ENCODE measurements around the gene UGP2. TPM values are rescaled to one million over a fixed set of nuclear protein-coding genes. Genes with fewer than 3 reads are reported as not detected.
A peak's percentile ranks its signal among the peaks of the same experiment; 100 is the strongest.

The UGP2 gene
- total and polyA plus RNA-seq, 10 of the 15 experiments (the other 5 are each of a cell fraction or from before 2014, with no cell fraction given) = 40.8 to 98.3 (median 76.1) TPM

DNA sequence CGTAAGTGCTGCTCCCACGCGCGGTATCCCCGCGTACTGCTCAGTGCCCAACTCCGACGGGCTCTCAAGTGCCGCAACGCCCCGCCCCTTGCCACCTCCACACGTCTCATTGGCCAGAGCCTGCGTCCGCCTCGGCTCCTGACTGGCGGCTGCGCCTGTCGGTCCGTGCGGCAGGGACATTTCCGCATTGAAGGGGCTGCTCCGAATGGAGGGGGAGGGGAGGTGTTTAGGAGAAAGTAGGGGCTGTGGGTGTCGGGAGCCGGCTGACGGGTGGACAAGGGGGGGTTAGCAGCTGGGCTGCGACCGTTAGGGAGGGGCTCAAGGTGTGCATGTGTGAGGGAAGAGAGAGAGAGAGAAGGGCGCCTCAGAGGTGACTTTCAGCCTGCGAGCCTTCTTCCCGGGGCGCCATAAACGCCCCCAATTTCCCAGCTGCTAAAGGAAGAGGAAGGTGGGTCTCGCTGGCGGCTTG is 877 bp upstream of the UGP2 start (continued):
- TF ChIP-seq ZZZ3 (IDR thresholded peaks at IDR 0.05; ENCODE audit: control insufficient read depth, insufficient read length, low read depth) (no peak), TCF12 (IDR thresholded peaks at IDR 0.05; ENCODE audit: low read depth, low read length) (peak; percentile 59; the same call in 1 of the 2 replicates), ZBED1 (IDR thresholded peaks at IDR 0.05; ENCODE audit: borderline replicate concordance) (peak; percentile 28; the same call in 1 of the 2 replicates), CBX5 (IDR thresholded peaks at IDR 0.05; ENCODE audit: low read depth) (peak; percentile 42; the same call in 1 of the 2 replicates), TARDBP (IDR thresholded peaks at IDR 0.05; ENCODE audit: borderline replicate concordance) (no peak), BMI1 (IDR thresholded peaks at IDR 0.05; ENCODE audit: borderline replicate concordance) (no peak), NFXL1 (IDR thresholded peaks at IDR 0.05; ENCODE audit: borderline replicate concordance) (no peak), KLF5 (IDR thresholded peaks at IDR 0.05; ENCODE audit: partially characterized antibody) (peak; percentile 29), CBX3 (IDR thresholded peaks at IDR 0.05; ENCODE audit: borderline replicate concordance, low read depth) (no peak), POU2F2 (IDR thresholded peaks at IDR 0.05; ENCODE audit: borderline replicate concordance, low read depth, low read length) (peak; percentile 88), MEF2B (IDR thresholded peaks at IDR 0.05; ENCODE audit: partially characterized antibody, poor library complexity, severe bottlenecking) (no peak), SMC3 (IDR thresholded peaks at IDR 0.05; ENCODE audit: borderline replicate concordance, low read length) (no peak), EGR1 (IDR thresholded peaks at IDR 0.05; ENCODE audit: borderline replicate concordance in 1 of 2, low read depth in 2 of 2, low read length in 2 of 2) (peak in 1 of 2 experiments; percentile 79; a peak in 1 of 3 replicates), ATF7 (IDR thresholded peaks at IDR 0.05; ENCODE audit: low read depth) (no peak; the same call in 1 of the 2 replicates), CBFB (IDR thresholded peaks at IDR 0.05; ENCODE audit: low read depth) (peak; percentile 88), CREB1 (IDR thresholded peaks at IDR 0.05; ENCODE audit: low read depth) (peak; percentile 75), KDM1A (IDR thresholded peaks at IDR 0.05; ENCODE audit: borderline replicate concordance) (no peak)
- TF ChIP-seq, protein P1, sequence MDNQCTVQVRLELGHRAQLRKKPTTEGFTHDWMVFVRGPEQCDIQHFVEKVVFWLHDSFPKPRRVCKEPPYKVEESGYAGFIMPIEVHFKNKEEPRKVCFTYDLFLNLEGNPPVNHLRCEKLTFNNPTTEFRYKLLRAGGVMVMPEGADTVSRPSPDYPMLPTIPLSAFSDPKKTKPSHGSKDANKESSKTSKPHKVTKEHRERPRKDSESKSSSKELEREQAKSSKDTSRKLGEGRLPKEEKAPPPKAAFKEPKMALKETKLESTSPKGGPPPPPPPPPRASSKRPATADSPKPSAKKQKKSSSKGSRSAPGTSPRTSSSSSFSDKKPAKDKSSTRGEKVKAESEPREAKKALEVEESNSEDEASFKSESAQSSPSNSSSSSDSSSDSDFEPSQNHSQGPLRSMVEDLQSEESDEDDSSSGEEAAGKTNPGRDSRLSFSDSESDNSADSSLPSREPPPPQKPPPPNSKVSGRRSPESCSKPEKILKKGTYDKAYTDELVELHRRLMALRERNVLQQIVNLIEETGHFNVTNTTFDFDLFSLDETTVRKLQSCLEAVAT (IDR thresholded peaks at IDR 0.05) = no peak
- TF ChIP-seq, protein P2, sequence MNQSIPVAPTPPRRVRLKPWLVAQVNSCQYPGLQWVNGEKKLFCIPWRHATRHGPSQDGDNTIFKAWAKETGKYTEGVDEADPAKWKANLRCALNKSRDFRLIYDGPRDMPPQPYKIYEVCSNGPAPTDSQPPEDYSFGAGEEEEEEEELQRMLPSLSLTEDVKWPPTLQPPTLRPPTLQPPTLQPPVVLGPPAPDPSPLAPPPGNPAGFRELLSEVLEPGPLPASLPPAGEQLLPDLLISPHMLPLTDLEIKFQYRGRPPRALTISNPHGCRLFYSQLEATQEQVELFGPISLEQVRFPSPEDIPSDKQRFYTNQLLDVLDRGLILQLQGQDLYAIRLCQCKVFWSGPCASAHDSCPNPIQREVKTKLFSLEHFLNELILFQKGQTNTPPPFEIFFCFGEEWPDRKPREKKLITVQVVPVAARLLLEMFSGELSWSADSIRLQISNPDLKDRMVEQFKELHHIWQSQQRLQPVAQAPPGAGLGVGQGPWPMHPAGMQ (IDR thresholded peaks at IDR 0.05; ENCODE audit: borderline replicate concordance) = no peak
- TF ChIP-seq, protein P3, sequence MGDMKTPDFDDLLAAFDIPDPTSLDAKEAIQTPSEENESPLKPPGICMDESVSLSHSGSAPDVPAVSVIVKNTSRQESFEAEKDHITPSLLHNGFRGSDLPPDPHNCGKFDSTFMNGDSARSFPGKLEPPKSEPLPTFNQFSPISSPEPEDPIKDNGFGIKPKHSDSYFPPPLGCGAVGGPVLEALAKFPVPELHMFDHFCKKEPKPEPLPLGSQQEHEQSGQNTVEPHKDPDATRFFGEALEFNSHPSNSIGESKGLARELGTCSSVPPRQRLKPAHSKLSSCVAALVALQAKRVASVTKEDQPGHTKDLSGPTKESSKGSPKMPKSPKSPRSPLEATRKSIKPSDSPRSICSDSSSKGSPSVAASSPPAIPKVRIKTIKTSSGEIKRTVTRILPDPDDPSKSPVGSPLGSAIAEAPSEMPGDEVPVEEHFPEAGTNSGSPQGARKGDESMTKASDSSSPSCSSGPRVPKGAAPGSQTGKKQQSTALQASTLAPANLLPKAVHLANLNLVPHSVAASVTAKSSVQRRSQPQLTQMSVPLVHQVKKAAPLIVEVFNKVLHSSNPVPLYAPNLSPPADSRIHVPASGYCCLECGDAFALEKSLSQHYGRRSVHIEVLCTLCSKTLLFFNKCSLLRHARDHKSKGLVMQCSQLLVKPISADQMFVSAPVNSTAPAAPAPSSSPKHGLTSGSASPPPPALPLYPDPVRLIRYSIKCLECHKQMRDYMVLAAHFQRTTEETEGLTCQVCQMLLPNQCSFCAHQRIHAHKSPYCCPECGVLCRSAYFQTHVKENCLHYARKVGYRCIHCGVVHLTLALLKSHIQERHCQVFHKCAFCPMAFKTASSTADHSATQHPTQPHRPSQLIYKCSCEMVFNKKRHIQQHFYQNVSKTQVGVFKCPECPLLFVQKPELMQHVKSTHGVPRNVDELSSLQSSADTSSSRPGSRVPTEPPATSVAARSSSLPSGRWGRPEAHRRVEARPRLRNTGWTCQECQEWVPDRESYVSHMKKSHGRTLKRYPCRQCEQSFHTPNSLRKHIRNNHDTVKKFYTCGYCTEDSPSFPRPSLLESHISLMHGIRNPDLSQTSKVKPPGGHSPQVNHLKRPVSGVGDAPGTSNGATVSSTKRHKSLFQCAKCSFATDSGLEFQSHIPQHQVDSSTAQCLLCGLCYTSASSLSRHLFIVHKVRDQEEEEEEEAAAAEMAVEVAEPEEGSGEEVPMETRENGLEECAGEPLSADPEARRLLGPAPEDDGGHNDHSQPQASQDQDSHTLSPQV (IDR thresholded peaks at IDR 0.05) = no peak
- TF ChIP-seq, protein P4, sequence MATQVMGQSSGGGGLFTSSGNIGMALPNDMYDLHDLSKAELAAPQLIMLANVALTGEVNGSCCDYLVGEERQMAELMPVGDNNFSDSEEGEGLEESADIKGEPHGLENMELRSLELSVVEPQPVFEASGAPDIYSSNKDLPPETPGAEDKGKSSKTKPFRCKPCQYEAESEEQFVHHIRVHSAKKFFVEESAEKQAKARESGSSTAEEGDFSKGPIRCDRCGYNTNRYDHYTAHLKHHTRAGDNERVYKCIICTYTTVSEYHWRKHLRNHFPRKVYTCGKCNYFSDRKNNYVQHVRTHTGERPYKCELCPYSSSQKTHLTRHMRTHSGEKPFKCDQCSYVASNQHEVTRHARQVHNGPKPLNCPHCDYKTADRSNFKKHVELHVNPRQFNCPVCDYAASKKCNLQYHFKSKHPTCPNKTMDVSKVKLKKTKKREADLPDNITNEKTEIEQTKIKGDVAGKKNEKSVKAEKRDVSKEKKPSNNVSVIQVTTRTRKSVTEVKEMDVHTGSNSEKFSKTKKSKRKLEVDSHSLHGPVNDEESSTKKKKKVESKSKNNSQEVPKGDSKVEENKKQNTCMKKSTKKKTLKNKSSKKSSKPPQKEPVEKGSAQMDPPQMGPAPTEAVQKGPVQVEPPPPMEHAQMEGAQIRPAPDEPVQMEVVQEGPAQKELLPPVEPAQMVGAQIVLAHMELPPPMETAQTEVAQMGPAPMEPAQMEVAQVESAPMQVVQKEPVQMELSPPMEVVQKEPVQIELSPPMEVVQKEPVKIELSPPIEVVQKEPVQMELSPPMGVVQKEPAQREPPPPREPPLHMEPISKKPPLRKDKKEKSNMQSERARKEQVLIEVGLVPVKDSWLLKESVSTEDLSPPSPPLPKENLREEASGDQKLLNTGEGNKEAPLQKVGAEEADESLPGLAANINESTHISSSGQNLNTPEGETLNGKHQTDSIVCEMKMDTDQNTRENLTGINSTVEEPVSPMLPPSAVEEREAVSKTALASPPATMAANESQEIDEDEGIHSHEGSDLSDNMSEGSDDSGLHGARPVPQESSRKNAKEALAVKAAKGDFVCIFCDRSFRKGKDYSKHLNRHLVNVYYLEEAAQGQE (IDR thresholded peaks at IDR 0.05; ENCODE audit: low read depth, low read length) = 0 out of 2 replicates have a peak, but pooled peaks have one; percentile 25
